Measurements from ENCODE around the gene AJUBA. TPM values are rescaled to one million over a fixed set of nuclear protein-coding genes. Genes with fewer than 3 reads are reported as not detected.
A peak's percentile ranks its signal among the peaks of the same experiment; 100 is the strongest.
"Not testable (repeated sequence)": the region's sequence is repeated elsewhere in the genome, so short reads cannot be mapped to it uniquely, and the experiment has no call there.

The AJUBA gene
- total RNA-seq, 1 donor from 2014 or later: 7.2 TPM

- H3K4me1 Mint-ChIP-seq (ENCODE audit: unreplicated experiment): no peaks in the 10 kb centered on the region
- H3K9me3 Mint-ChIP-seq (ENCODE audit: unreplicated experiment): no peaks in the 10 kb centered on the region
- peaks cover 5% of the 10 kb centered on the region for H3K36me3 Mint-ChIP-seq (ENCODE audit: low read depth, unreplicated experiment)
- no peak overlapping the region for H3K4me3 Mint-ChIP-seq (ENCODE audit: unreplicated experiment)
- no peak overlapping the region for H3K27ac Mint-ChIP-seq (ENCODE audit: unreplicated experiment)
- no peak for TF ChIP-seq CTCF (IDR thresholded peaks at IDR 0.05; ENCODE audit: unreplicated experiment)
- no peak for DNase-seq (ENCODE audit: low spot score)
- H3K27me3 Mint-ChIP-seq (ENCODE audit: unreplicated experiment): peaks cover 3% of the 10 kb centered on the region
Observed at GRCh38 chr14:22966783-22967269, 15.5 kb downstream of the AJUBA start.

- not testable (repeated sequence) for DNase-seq (ENCODE audit: low spot score)
Observed at GRCh38 chr14:22965916-22966782, 16.2 kb downstream of the AJUBA start.

GRCh38 chr14:22962061-22962676 is 20.2 kb downstream of the AJUBA start:
- no peak for TF ChIP-seq CTCF (IDR thresholded peaks at IDR 0.05; ENCODE audit: unreplicated experiment)
- H3K27me3 Mint-ChIP-seq (ENCODE audit: unreplicated experiment): peaks cover 2% of the 10 kb centered on the region
- no peaks in the 10 kb centered on the region for H3K36me3 Mint-ChIP-seq (ENCODE audit: low read depth, unreplicated experiment)
- DNase-seq (ENCODE audit: low spot score): no peak
- no peak overlapping the region for H3K27ac Mint-ChIP-seq (ENCODE audit: unreplicated experiment)
- no peak overlapping the region for H3K4me3 Mint-ChIP-seq (ENCODE audit: unreplicated experiment)
- H3K9me3 Mint-ChIP-seq (ENCODE audit: unreplicated experiment): no peaks in the 10 kb centered on the region
- no peaks in the 10 kb centered on the region for H3K4me1 Mint-ChIP-seq (ENCODE audit: unreplicated experiment)

More at GRCh38 chr14:22965916-22966782, 16.2 kb downstream of the AJUBA start:
- not testable (repeated sequence) for H3K4me3 Mint-ChIP-seq (ENCODE audit: unreplicated experiment); H3K9me3 Mint-ChIP-seq (ENCODE audit: unreplicated experiment); H3K4me1 Mint-ChIP-seq (ENCODE audit: unreplicated experiment); H3K36me3 Mint-ChIP-seq (ENCODE audit: low read depth, unreplicated experiment); H3K27ac Mint-ChIP-seq (ENCODE audit: unreplicated experiment); H3K27me3 Mint-ChIP-seq (ENCODE audit: unreplicated experiment)

- peaks cover 4% of the 10 kb centered on the region for H3K36me3 Mint-ChIP-seq (ENCODE audit: low read depth, unreplicated experiment)
- no peaks in the 10 kb centered on the region for H3K9me3 Mint-ChIP-seq (ENCODE audit: unreplicated experiment)
- H3K4me1 Mint-ChIP-seq (ENCODE audit: unreplicated experiment): peaks cover 12% of the 10 kb centered on the region
- peak overlapping the region; percentile 93 for H3K4me3 Mint-ChIP-seq (ENCODE audit: unreplicated experiment)
- no peak for TF ChIP-seq CTCF (IDR thresholded peaks at IDR 0.05; ENCODE audit: unreplicated experiment)
- peaks cover 3% of the 10 kb centered on the region for H3K27me3 Mint-ChIP-seq (ENCODE audit: unreplicated experiment)
- DNase-seq (ENCODE audit: low spot score): no peak
- H3K27ac Mint-ChIP-seq (ENCODE audit: unreplicated experiment): peak overlapping the region; percentile 75
Observed at GRCh38 chr14:22955702-22956569, 26.4 kb downstream of the AJUBA start.

- DNase-seq (ENCODE audit: low spot score): no peak
- H3K4me3 Mint-ChIP-seq (ENCODE audit: unreplicated experiment): no peak overlapping the region
- peaks cover 12% of the 10 kb centered on the region for H3K4me1 Mint-ChIP-seq (ENCODE audit: unreplicated experiment)
- peaks cover 7% of the 10 kb centered on the region for H3K36me3 Mint-ChIP-seq (ENCODE audit: low read depth, unreplicated experiment)
- no peak overlapping the region for H3K27ac Mint-ChIP-seq (ENCODE audit: unreplicated experiment)
- no peak for TF ChIP-seq CTCF (IDR thresholded peaks at IDR 0.05; ENCODE audit: unreplicated experiment)
- H3K27me3 Mint-ChIP-seq (ENCODE audit: unreplicated experiment): peaks cover 3% of the 10 kb centered on the region
- H3K9me3 Mint-ChIP-seq (ENCODE audit: unreplicated experiment): no peaks in the 10 kb centered on the region
Observed at GRCh38 chr14:22952418-22952817, 29.9 kb downstream of the AJUBA start.

- H3K4me3 Mint-ChIP-seq (ENCODE audit: unreplicated experiment); H3K27me3 Mint-ChIP-seq (ENCODE audit: unreplicated experiment); H3K27ac Mint-ChIP-seq (ENCODE audit: unreplicated experiment); H3K9me3 Mint-ChIP-seq (ENCODE audit: unreplicated experiment); DNase-seq (ENCODE audit: low spot score): not testable (repeated sequence)
- peaks cover 12% of the 10 kb centered on the region for H3K36me3 Mint-ChIP-seq (ENCODE audit: low read depth, unreplicated experiment)
- H3K4me1 Mint-ChIP-seq (ENCODE audit: unreplicated experiment): peaks cover 12% of the 10 kb centered on the region
Observed at GRCh38 chr14:22951795-22952194, 30.6 kb downstream of the AJUBA start.

Measured in endothelial cell (in vitro differentiated cells).